Nephron (organoid): ENCODE measurements around the gene GPR61.

Experiments
- H3K27ac Mint-ChIP-seq, 3 experiments: 2 replicates each; pipeline ENCODE4 v1.8.0; 2020; ENCODE audit warnings: mixed read lengths in 3 of 3, mild to moderate bottlenecking in 2 of 3, moderate library complexity in 1 of 3
- H3K27me3 Mint-ChIP-seq: 2 replicates; pipeline ENCODE4 v1.8.0; 2021; ENCODE audit warnings: low read depth, mild to moderate bottlenecking, moderate library complexity, mixed read lengths
- H3K36me3 Mint-ChIP-seq: 2 replicates; pipeline ENCODE4 v1.8.0; 2020; ENCODE audit warnings: low read depth, mixed read lengths
- H3K4me1 Mint-ChIP-seq: 2 replicates; pipeline ENCODE4 v1.8.0; 2020; ENCODE audit warnings: mixed read lengths
- H3K4me3 Mint-ChIP-seq, 3 experiments: 2 replicates each; pipeline ENCODE4 v1.8.0; 2020; ENCODE audit warnings: mild to moderate bottlenecking in 3 of 3, mixed read lengths in 3 of 3, moderate library complexity in 2 of 3
- H3K9me3 Mint-ChIP-seq: 2 replicates; pipeline ENCODE4 v1.8.0; 2020; ENCODE audit warnings: mixed read lengths
- TF ChIP-seq, protein P1 (sequence below), 3 experiments: fragments of 200-600 bp; sonication (generic); IDR thresholded peaks; one replicate each; pipeline ENCODE4 v1.5.0; 2021; ENCODE audit warnings: antibody characterized with exemption in 3 of 3; ENCODE audit not compliant: unreplicated experiment in 3 of 3

GPR61 gene

GRCh38 chr1:109503935-109504334 is 35.7 kb upstream of the GPR61 start:
- no peak overlapping the region for H3K4me3 Mint-ChIP-seq
- no peaks in the 10 kb centered on the region for H3K9me3 Mint-ChIP-seq
- H3K27me3 Mint-ChIP-seq = peaks cover 12% of the 10 kb centered on the region
- no peak overlapping the region for H3K27ac Mint-ChIP-seq
- TF ChIP-seq, protein P1, sequence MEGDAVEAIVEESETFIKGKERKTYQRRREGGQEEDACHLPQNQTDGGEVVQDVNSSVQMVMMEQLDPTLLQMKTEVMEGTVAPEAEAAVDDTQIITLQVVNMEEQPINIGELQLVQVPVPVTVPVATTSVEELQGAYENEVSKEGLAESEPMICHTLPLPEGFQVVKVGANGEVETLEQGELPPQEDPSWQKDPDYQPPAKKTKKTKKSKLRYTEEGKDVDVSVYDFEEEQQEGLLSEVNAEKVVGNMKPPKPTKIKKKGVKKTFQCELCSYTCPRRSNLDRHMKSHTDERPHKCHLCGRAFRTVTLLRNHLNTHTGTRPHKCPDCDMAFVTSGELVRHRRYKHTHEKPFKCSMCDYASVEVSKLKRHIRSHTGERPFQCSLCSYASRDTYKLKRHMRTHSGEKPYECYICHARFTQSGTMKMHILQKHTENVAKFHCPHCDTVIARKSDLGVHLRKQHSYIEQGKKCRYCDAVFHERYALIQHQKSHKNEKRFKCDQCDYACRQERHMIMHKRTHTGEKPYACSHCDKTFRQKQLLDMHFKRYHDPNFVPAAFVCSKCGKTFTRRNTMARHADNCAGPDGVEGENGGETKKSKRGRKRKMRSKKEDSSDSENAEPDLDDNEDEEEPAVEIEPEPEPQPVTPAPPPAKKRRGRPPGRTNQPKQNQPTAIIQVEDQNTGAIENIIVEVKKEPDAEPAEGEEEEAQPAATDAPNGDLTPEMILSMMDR (IDR thresholded peaks at IDR 0.05; ENCODE audit: unreplicated experiment in 3 of 3) = no peak
- peaks cover 55% of the 10 kb centered on the region for H3K4me1 Mint-ChIP-seq
- H3K36me3 Mint-ChIP-seq = peaks cover 14% of the 10 kb centered on the region

DNA sequence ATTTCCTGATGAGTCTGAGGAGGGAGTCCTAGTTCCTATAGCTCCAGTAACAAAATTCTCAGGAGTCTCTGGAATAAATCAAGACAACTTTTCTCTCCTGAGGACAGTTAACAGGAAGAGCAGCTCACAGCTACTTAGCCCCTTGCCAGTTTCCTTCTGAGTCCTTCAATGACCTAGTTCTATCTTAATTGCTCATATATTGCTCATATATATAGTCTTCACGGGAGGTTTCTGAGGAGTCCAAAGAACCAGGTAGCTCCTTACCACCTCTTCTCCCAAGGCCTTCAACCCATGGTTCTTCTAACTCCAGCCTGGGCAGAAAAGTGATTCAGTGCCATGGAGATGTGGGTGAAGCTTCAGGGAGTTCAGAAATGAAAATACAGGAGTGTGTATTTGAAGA is 34.7 kb upstream of the GPR61 start:
- H3K4me1 Mint-ChIP-seq = peaks cover 51% of the 10 kb centered on the region
- peaks cover 14% of the 10 kb centered on the region for H3K36me3 Mint-ChIP-seq
- peaks cover 18% of the 10 kb centered on the region for H3K27me3 Mint-ChIP-seq
- no peaks in the 10 kb centered on the region for H3K9me3 Mint-ChIP-seq
- TF ChIP-seq, protein P1 (IDR thresholded peaks at IDR 0.05; ENCODE audit: unreplicated experiment in 3 of 3) = no peak
- no peak overlapping the region for H3K27ac Mint-ChIP-seq
- peak overlapping the region in 1 of 3 experiments; percentile 18 for H3K4me3 Mint-ChIP-seq

DNA sequence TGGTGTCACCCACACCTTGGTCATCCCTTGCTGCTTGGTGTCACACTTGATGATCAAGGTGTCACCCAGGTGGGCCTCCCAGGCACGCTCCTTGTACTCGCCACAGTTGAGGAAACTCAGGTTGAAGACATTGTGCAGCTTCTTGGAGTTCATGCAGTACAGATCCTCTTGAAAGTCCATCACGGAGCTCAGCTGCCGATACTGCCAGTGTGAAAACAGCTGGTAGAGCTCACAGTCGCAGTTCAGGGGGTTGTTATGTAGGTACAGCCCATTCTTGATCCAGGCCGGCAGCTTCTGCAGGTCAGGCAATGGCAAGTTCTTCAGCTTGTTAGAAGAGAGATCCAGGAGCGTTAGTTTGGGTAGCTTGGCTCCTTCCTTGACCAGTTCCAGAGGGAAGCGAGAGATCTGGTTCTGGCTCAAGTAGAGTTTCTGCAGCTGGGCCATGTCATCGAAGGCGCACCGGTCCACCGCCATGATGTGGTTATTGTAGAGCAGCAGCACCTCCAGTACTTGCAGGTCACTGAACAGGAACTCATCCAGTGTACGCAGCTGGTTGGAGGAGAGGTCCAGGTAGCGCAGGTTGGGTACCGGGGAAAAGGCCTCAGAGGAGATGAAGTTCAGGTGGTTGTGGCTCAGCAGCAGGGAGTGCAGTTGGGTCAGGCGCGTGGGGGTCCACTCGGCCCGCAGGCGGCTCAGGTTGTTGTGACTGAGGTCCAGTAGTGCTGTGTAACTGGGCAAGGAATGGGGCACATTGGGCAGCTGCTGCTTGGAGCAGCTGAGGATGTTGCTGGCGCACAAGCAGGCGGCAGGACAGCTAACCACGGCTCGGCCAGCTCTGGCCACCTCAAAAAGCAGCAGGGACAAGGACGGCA is 31.4 kb upstream of the GPR61 start:
- Mint-ChIP-seq H3K9me3 (no peaks in the 10 kb centered on the region), H3K4me1 (peaks cover 28% of the 10 kb centered on the region), H3K27ac (no peak overlapping the region), H3K36me3 (peaks cover 12% of the 10 kb centered on the region), H3K4me3 (peak overlapping the region; percentile 85 to 90 (median 87)), H3K27me3 (peaks cover 43% of the 10 kb centered on the region)
- TF ChIP-seq, protein P1 (IDR thresholded peaks at IDR 0.05; ENCODE audit: unreplicated experiment in 3 of 3) = no peak

DNA sequence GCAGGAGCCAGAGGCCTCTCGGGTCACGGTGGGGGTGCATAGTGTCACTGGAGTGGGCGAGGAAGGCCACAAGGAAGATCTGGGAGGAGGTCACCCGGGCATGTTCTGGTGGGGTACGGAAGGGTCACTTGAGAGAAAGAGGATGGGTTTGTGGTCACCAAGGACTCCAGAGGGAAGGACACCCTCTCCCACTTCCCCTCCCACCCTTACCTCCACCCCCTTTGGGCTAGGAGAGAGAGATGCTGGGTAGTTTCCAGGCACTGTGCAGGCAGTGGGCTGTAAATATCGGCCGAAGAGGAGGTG is 30.8 kb upstream of the GPR61 start:
- no peak overlapping the region for H3K27ac Mint-ChIP-seq

GRCh38 chr1:109509176-109510134 is 30.2 kb upstream of the GPR61 start, which contains the start of gene AMIGO1:
AMIGO1 (minus strand) TSS chr1:109509727; CDS start chr1:109508912, 815 bp downstream.
- Mint-ChIP-seq H3K27me3 (peaks cover 43% of the 10 kb centered on the region), H3K27ac (peak within 1 kb of the TSS; percentile 23 to 74 (median 50)), H3K4me1 (peaks cover 28% of the 10 kb centered on the region), H3K4me3 (peak within 1 kb of the TSS; percentile 89 to 95 (median 91)), H3K9me3 (no peaks in the 10 kb centered on the region), H3K36me3 (peaks cover 12% of the 10 kb centered on the region)
- TF ChIP-seq, protein P1 (IDR thresholded peaks at IDR 0.05; ENCODE audit: unreplicated experiment in 3 of 3) = no peak

More for the DNA sequence above, 30.8 kb upstream of the GPR61 start:
- Mint-ChIP-seq H3K4me3 (peak overlapping the region; percentile 85 to 90 (median 87)), H3K9me3 (no peaks in the 10 kb centered on the region), H3K36me3 (peaks cover 12% of the 10 kb centered on the region), H3K4me1 (peaks cover 28% of the 10 kb centered on the region), H3K27me3 (peaks cover 43% of the 10 kb centered on the region)
- TF ChIP-seq, protein P1 (IDR thresholded peaks at IDR 0.05; ENCODE audit: unreplicated experiment in 3 of 3) = no peak
